Ovary (tissue), 3 donors: ENCODE data around the gene UTP4.
"Not testable (repeated sequence)": the region's sequence is repeated elsewhere in the genome, so short reads cannot be mapped to it uniquely, and the experiment has no call there.

ENCODE experiments used
- CTCF ChIP-seq, 3 donors: fragments of 450-650 bp in 2 of 3; fragments of 200-600 bp in 1 of 3; IDR thresholded peaks; one replicate each; pipeline versions ENCODE4 v1.5.1 to v1.8.0; 2016 to 2022; ENCODE audit warnings: antibody characterized with exemption in 3 of 3, mild to moderate bottlenecking in 1 of 3
- EP300 ChIP-seq: sonication (generic); formaldehyde crosslinking; IDR thresholded peaks from one replicate; pipeline ENCODE4 v1.6.1; 2017; ENCODE audit warnings: antibody characterized with exemption
- POLR2A ChIP-seq: fragments of 450-650 bp; IDR thresholded peaks from one replicate; pipeline ENCODE4 v1.6.1; 2017; ENCODE audit warnings: antibody characterized with exemption, mild to moderate bottlenecking, moderate library complexity
- donor health status: DM: no; HTN: no; CAD: no.

- not testable (repeated sequence) for TF ChIP-seq CTCF (IDR thresholded peaks at IDR 0.05); POLR2A; EP300
Observed at GRCh38 chr16:69149621-69150020, 17.2 kb downstream of the UTP4 start.
